ENCODE data around the gene ERICH2. TPM values are rescaled to one million over a fixed set of nuclear protein-coding genes. Genes with fewer than 3 reads are reported as not detected.

ERICH2 gene
- total RNA-seq, 4 donors from 2014 or later, result not detected

DNA sequence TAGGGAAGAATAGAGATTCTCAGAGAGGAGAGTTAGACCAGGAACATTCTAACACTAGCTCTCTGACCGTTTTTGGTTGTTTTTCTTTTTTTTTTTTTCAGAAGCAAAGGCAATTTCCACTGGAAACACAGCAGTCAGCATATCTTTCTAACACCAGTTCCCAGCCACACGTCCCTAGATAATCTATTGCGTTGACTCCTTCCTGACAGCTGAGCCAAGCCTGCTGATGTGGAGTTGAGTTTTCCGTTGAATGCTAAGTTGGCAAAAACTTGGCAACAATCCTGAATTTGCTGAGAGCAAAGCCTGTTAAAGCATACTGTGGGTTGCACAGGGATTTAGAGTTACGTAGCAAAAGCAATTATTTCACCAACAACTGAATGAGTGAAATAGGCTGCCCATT is 65.8 kb downstream of the ERICH2 start:
- WGBS, 2 donors, result 44 to 56% methylated on average over 5 of the region's 5 CpGs
- Histone ChIP-seq H3K36me3 (no peaks in the 10 kb centered on the region), H3K27ac (no peak overlapping the region), H3K27me3 (no peaks in the 10 kb centered on the region), H3K9me3 (no peaks in the 10 kb centered on the region), H3K4me1 (no peaks in the 10 kb centered on the region), H3K4me3 (no peak overlapping the region)
- TF ChIP-seq, protein P1, sequence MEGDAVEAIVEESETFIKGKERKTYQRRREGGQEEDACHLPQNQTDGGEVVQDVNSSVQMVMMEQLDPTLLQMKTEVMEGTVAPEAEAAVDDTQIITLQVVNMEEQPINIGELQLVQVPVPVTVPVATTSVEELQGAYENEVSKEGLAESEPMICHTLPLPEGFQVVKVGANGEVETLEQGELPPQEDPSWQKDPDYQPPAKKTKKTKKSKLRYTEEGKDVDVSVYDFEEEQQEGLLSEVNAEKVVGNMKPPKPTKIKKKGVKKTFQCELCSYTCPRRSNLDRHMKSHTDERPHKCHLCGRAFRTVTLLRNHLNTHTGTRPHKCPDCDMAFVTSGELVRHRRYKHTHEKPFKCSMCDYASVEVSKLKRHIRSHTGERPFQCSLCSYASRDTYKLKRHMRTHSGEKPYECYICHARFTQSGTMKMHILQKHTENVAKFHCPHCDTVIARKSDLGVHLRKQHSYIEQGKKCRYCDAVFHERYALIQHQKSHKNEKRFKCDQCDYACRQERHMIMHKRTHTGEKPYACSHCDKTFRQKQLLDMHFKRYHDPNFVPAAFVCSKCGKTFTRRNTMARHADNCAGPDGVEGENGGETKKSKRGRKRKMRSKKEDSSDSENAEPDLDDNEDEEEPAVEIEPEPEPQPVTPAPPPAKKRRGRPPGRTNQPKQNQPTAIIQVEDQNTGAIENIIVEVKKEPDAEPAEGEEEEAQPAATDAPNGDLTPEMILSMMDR (IDR thresholded peaks at IDR 0.05), result no peak
- TF ChIP-seq POLR2A (IDR thresholded peaks at IDR 0.05), result no peak
- no peak for DNase-seq
- intact Hi-C loops (cut with DNase I), result no loop called here

DNA sequence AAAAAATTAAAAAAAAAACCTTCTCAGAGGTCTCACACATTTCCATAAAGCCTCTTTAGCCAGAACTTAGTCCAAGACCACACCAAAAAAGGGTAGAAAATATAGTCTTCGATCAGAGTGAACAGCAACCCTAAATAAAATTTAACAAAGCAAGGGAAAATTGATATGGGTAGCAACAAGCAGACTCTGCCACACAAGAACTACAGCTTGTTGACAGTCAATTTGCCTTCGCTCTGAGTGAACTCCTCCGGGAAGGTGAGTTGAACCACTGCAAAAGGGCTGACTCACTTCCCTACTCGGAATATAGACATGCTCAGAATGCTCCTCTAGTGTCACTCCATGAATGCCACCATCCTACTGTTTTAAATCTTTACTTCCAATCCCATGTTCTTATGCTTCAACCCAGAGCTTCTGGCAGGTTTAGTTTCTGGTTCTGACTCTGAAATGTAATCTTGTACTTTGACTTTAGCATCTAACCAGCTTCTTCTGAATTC is 70.6 kb downstream of the ERICH2 start:
- 73 to 79% methylated on average over 4 of the region's 4 CpGs for WGBS, 2 donors
- Histone ChIP-seq H3K27ac (no peak overlapping the region), H3K27me3 (no peaks in the 10 kb centered on the region), H3K4me1 (no peaks in the 10 kb centered on the region), H3K4me3 (no peak overlapping the region), H3K9me3 (no peaks in the 10 kb centered on the region), H3K36me3 (no peaks in the 10 kb centered on the region)
- intact Hi-C loops (cut with DNase I), result no loop called here
- DNase-seq, result no peak
- TF ChIP-seq POLR2A (IDR thresholded peaks at IDR 0.05), result no peak
- TF ChIP-seq, protein P1 (IDR thresholded peaks at IDR 0.05), result no peak

DNA sequence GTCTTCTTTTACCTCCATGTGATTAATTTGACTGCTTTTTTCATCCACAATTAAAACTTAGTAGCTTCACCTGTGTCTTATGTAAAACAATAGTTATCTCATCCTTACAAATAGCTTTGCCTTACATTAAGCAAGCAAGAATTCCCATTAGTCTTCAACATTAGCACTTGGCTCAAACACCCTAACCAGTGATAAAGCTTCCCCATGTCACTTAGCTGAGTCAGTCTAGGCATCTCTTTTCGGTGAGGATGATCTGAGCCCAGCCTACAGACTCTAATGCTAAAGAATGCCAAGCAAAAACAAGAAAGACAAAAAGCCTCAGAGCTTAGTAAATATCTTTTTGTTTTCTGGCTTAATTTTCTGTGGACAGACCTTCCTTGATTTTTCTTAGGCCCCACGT is 72.6 kb downstream of the ERICH2 start:
- no peak for TF ChIP-seq POLR2A (IDR thresholded peaks at IDR 0.05)
- TF ChIP-seq, protein P1 (IDR thresholded peaks at IDR 0.05), result no peak
- Histone ChIP-seq H3K9me3 (no peaks in the 10 kb centered on the region), H3K36me3 (no peaks in the 10 kb centered on the region), H3K27me3 (no peaks in the 10 kb centered on the region), H3K27ac (no peak overlapping the region), H3K4me3 (no peak overlapping the region), H3K4me1 (no peaks in the 10 kb centered on the region)
- intact Hi-C loops (cut with DNase I), result no loop called here
- DNase-seq, result no peak
- WGBS, 2 donors, result 57 to 78% methylated on average over 2 of the region's 2 CpGs

DNA sequence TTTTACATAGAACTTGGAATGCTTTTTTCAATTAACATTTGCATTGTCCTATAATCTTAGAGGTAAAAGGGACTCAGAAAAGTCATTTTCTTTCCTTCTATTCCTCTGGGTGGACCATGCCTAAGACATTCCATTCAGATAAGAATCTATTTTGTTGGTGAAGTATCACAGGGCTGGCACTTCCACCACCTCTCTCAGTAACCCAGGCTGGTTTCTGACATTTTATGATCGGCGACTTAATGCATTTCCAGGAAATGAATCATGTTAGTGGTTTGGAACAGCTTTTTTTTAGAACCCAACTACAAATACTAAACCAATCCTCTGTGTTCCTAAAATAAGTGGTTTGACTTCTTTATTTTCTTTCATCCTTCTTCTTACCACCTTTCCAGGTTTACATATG is 73.5 kb downstream of the ERICH2 start:
- 24 to 25% methylated on average over 2 of the region's 2 CpGs for WGBS, 2 donors
- H3K4me1 ChIP-seq, result no peaks in the 10 kb centered on the region
- intact Hi-C loops (cut with DNase I), result no loop called here
- H3K36me3 ChIP-seq, result no peaks in the 10 kb centered on the region
- H3K27ac ChIP-seq, result no peak overlapping the region
- TF ChIP-seq POLR2A (IDR thresholded peaks at IDR 0.05), result no peak
- TF ChIP-seq, protein P1 (IDR thresholded peaks at IDR 0.05), result no peak
- H3K9me3 ChIP-seq, result no peaks in the 10 kb centered on the region
- H3K4me3 ChIP-seq, result no peak overlapping the region
- no peaks in the 10 kb centered on the region for H3K27me3 ChIP-seq
- DNase-seq, result no peak

DNA sequence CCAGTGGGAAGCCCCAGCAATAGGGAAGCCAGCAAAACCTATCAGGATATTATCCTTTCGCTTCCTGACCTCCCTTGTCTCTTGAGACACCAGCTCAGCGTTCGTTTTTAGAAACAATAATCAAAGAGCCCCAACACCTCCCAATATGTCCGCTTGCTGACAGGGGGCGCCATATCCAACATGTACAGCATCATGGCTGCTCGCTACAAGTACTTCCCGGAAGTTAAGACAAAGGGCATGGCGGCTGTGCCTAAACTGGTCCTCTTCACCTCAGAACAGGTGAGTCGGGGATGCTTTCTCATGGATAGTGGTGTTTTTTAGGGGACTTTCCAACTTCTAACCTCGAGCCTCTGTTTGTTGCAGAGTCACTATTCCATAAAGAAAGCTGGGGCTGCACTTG is 75.2 kb downstream of the ERICH2 start:
- no peak for TF ChIP-seq POLR2A (IDR thresholded peaks at IDR 0.05)
- TF ChIP-seq, protein P1 (IDR thresholded peaks at IDR 0.05), result no peak
- no peak for DNase-seq
- H3K4me1 ChIP-seq, result no peaks in the 10 kb centered on the region
- 81 to 85% methylated on average over 8 to 10 of the region's 10 CpGs for WGBS, 2 donors
- H3K27ac ChIP-seq, result no peak overlapping the region
- H3K9me3 ChIP-seq, result no peaks in the 10 kb centered on the region
- H3K36me3 ChIP-seq, result no peaks in the 10 kb centered on the region
- no peak overlapping the region for H3K4me3 ChIP-seq
- H3K27me3 ChIP-seq, result no peaks in the 10 kb centered on the region
- intact Hi-C loops (cut with DNase I), result no loop called here

All from esophagus squamous epithelium (tissue), 5 donors.